Frontal cortex (tissue), 4 donors: ENCODE measurements around the gene ATP6V1G2. TPM values are rescaled to one million over a fixed set of nuclear protein-coding genes. Genes with fewer than 3 reads are reported as not detected.
"Not testable (repeated sequence)": the region's sequence is repeated elsewhere in the genome, so short reads cannot be mapped to it uniquely, and the experiment has no call there.

Source experiments
- DNase-seq, 2 donors: peaks; one replicate each; pipeline ENCODE4 v3.0.0; 2012; ENCODE audit warnings: low spot score in 2 of 2
- FAIRE-seq: peaks from 2 replicates; lab custom pipeline; 2012; peaks lifted over from hg19 to GRCh38; lab: Jason Lieb, UNC
- small RNA-seq: library from RNA; depleted of rRNA; stranded (forward); fragments of <200 nt; gene quantifications from one replicate; pipeline ENCODE3, GENCODE V24; 2014
- total RNA-seq: library from RNA; depleted of rRNA; stranded (reverse); fragments of >200 nt; gene quantifications from one replicate; pipeline ENCODE4 v1.2.3, GENCODE V29; 2014
- donor health status: control.
- donor health status: control.
- donor health status: control.

The ATP6V1G2 gene
- total RNA-seq, 1 donor from 2014 or later, result 54.6 TPM

DNA sequence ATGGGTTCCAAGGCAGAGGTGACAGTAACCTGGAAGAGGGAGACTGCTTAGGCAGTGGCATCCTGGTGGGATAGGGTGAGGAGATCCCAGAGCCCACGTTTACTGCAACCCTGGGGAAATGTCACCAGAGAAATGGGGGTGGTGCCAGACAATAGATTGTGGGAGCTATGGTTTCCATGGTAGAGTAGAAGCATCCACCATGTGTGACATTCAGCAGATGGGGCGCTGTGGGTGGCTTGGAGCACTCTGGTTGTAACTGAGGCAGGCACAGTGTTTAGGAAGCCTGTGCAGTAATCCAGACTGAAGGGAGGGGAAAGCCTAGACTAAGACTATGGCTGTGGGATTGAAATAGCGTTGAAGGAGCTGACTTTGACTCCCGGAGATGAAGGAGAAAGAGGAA, 49.6 kb downstream of the ATP6V1G2 start:
- DNase-seq, FAIRE-seq: not testable (repeated sequence)

DNA sequence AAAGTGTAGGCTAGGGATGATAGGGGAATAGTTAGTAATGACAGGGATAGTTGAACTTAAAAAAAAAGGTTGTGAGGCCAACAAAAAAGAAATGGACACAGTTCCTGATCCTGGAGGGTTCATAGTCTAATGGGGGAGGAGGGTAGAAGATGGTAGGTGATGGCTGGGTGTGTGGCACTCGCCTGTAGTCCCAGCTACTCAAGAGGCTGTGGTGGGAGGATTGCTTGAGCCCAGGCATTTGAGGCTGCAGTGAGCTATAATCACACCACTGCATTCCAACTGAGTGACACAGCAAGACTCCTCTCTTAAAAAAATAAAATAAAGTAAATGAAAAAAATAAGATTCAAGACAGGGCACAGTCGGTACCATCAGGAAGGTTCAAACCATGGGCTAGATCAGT, 50.8 kb downstream of the ATP6V1G2 start:
- DNase-seq (no peak), FAIRE-seq (no peak)

Small RNAs within 50 kb of the gene (small RNA-seq; reads per million reads assigned to genes)
- gene AL663061.1 (not detected), gene RF00019 (not detected), gene SNORD117 (330 reads per million, percentile 99 among the genes with 10 or more reads in this experiment), gene SNORD84 (not detected)

Other genes starting within 250 kb of the ATP6V1G2 start
- 41.6 TPM for gene HLA-B, start 189.4 kb downstream of the ATP6V1G2 start, total RNA-seq
- gene MICA, start 143.0 kb downstream of the ATP6V1G2 start, total RNA-seq, result 0.82 TPM
- gene MICB, start 48.5 kb downstream of the ATP6V1G2 start, total RNA-seq, result 0.41 TPM
- not detected for gene MCCD1, start 17.6 kb downstream of the ATP6V1G2 start, total RNA-seq
- gene DDX39B, start 4.6 kb downstream of the ATP6V1G2 start, total RNA-seq, result 318 TPM
- 20.4 TPM for gene NFKBIL1, start 1.0 kb upstream of the ATP6V1G2 start, total RNA-seq
- gene LTA, start 25.7 kb upstream of the ATP6V1G2 start, total RNA-seq, result not detected
- not detected for gene TNF, start 29.0 kb upstream of the ATP6V1G2 start, total RNA-seq
- gene LTB, start 35.8 kb upstream of the ATP6V1G2 start, total RNA-seq, result not detected
- 1.2 TPM for gene LST1, start 39.7 kb upstream of the ATP6V1G2 start, total RNA-seq
- not detected for gene NCR3, start 46.4 kb upstream of the ATP6V1G2 start, total RNA-seq
- 6.9 TPM for gene AIF1, start 68.6 kb upstream of the ATP6V1G2 start, total RNA-seq
- 30.6 TPM for gene PRRC2A, start 74.1 kb upstream of the ATP6V1G2 start, total RNA-seq
- 150 TPM for gene BAG6, start 106.1 kb upstream of the ATP6V1G2 start, total RNA-seq
- 0.41 TPM for gene APOM, start 109.3 kb upstream of the ATP6V1G2 start, total RNA-seq
- 16.7 TPM for gene C6orf47, start 114.2 kb upstream of the ATP6V1G2 start, total RNA-seq
- gene GPANK1, start 118.4 kb upstream of the ATP6V1G2 start, total RNA-seq, result 11.4 TPM
- gene CSNK2B, start 119.5 kb upstream of the ATP6V1G2 start, total RNA-seq, result 66.0 TPM
- gene LY6G5B, start 123.4 kb upstream of the ATP6V1G2 start, total RNA-seq, result 1.6 TPM
- 5.3 TPM for gene LY6G5C, start 134.5 kb upstream of the ATP6V1G2 start, total RNA-seq
- gene ABHD16A, start 156.7 kb upstream of the ATP6V1G2 start, total RNA-seq, result 41.6 TPM
- not detected for gene LY6G6F, start 160.3 kb upstream of the ATP6V1G2 start, total RNA-seq
- gene LY6G6D, start 168.7 kb upstream of the ATP6V1G2 start, total RNA-seq, result not detected
- not detected for gene LY6G6C, start 175.1 kb upstream of the ATP6V1G2 start, total RNA-seq
- gene MPIG6B, start 176.8 kb upstream of the ATP6V1G2 start, total RNA-seq, result not detected
- 90.9 TPM for gene DDAH2, start 182.7 kb upstream of the ATP6V1G2 start, total RNA-seq
- 26.1 TPM for gene CLIC1, start 189.9 kb upstream of the ATP6V1G2 start, total RNA-seq
- 2.9 TPM for gene MSH5, start 193.4 kb upstream of the ATP6V1G2 start, total RNA-seq
- gene SAPCD1, start 216.0 kb upstream of the ATP6V1G2 start, total RNA-seq, result 0.82 TPM
- gene VWA7, start 230.7 kb upstream of the ATP6V1G2 start, total RNA-seq, result under 0.01 TPM
- gene VARS1, start 249.1 kb upstream of the ATP6V1G2 start, total RNA-seq, result 34.6 TPM